ENCODE measurements around the gene NEK4.
A peak's percentile ranks its signal among the peaks of the same experiment; 100 is the strongest.
"Not testable (repeated sequence)": the region's sequence is repeated elsewhere in the genome, so short reads cannot be mapped to it uniquely, and the experiment has no call there.

Gene NEK4

GRCh38 chr3:52678265-52679198, 92.2 kb downstream of the NEK4 start:
- DNase-seq (ENCODE audit: low read depth in 1 of 2, low spot score in 1 of 2), result no peak

DNA sequence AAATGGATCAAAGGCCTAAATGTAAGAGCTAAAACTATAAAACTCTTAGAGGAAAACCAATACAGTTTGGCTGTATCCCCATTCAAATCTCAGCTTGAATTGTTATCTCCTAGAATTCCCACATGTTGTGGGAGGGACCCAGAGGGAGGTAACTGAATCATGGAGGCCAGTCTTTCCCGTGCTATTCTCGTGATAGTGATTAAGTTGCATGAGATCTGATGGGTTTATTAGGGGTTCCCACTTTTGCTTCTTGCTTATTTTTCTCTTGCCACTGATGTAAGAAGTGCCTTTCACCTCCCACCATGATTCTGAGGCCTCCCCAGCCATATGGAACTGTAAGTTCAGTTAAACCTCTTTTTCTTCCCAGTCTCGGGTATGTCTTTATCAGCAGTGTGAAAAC, 94.5 kb downstream of the NEK4 start:
- not testable (repeated sequence) for DNase-seq (ENCODE audit: low read depth in 1 of 2, low spot score in 1 of 2)

GRCh38 chr3:52671676-52672075, 99.1 kb downstream of the NEK4 start:
- DNase-seq (ENCODE audit: low read depth in 1 of 2, low spot score in 1 of 2), result no peak

DNA sequence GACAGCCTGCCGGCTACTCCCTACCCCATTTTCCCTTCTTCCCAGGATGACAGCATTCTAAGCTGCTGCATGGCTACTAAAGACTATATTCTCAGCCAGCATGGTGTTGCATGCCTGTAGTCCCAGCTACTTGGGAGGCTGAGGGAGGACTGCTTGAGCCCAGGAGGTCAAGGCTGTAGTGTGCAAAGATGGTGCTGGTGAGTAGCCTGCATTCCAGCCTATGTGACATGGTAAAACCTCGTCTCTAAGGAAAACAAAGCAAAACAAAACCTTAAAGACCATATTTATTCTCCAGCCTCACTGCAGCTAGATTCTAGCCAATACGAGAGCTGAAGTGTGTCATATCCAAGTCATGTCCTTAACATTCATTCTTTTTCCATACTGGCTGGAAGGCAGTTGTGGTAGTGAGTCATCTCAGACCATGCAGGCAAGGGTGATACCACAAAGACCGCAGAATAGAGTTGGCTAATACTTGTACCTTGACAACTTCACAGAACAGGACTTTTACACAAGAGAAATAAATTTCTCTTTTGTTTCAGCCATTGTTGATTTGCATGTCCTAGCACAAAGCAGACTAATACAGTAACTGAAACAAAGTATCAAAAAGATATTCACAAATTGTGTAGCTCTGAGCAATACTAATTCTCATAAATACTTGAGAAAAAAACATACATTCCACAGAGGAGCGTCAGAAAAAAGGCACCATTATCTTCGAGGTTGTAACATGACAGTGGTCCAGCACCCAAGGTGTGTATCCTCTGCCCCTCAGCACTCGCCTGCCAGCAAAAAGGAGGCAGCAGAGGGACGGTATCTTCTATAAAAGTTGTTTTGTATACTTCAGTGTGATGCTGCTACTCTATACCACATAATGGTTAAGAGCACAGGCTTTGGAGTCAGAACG, 99.9 kb downstream of the NEK4 start:
- DNase-seq (ENCODE audit: low read depth in 1 of 2, low spot score in 1 of 2), result peak in 1 of 2 donors; percentile 52

- no peak for DNase-seq (ENCODE audit: low read depth in 1 of 2, low spot score in 1 of 2)
Observed at GRCh38 chr3:52663098-52663497, 107.6 kb downstream of the NEK4 start.

- DNase-seq (ENCODE audit: low read depth in 1 of 2, low spot score in 1 of 2), result no peak
Observed at GRCh38 chr3:52660046-52660445, 110.7 kb downstream of the NEK4 start.

Measured in activated CD4-positive, alpha-beta T cell treated with anti-CD3 and anti-CD28 coated beads, Interleukin-2, amount 50 U/mL, for 24 hours (primary cell).